Suprapubic skin (tissue), 3 donors: Measurements from ENCODE around the gene CYP3A5.

ENCODE experiments used
- CTCF ChIP-seq, 2 donors: fragments of 200-600 bp in 1 of 2; fragments of 450-650 bp in 1 of 2; sonication (generic) in 1 of 2; IDR thresholded peaks; one replicate each; pipeline ENCODE4 v1.5.1; 2016 to 2019; ENCODE audit warnings: antibody characterized with exemption in 2 of 2, mild to moderate bottlenecking in 1 of 2, moderate library complexity in 1 of 2
- POLR2A ChIP-seq, 2 donors: fragments of 450-650 bp; IDR thresholded peaks; one replicate each; pipeline ENCODE4 v1.6.1; 2017; ENCODE audit warnings: antibody characterized with exemption in 2 of 2, mild to moderate bottlenecking in 2 of 2, moderate library complexity in 2 of 2

GRCh38 chr7:99694912-99695304 lies 15.1 kb upstream of the CYP3A5 start:
- TF ChIP-seq CTCF (IDR thresholded peaks at IDR 0.05) (no peak), POLR2A (IDR thresholded peaks at IDR 0.05) (no peak)
